ENCODE data around the gene BARHL1.

BARHL1 gene

GRCh38 chr9:132632413-132633129 is 50.2 kb downstream of the BARHL1 start:
- no peaks in the 10 kb centered on the region for H3K9me2 ChIP-seq (replicated peaks; ENCODE audit: insufficient read depth, low read length)
- no peak overlapping the region for H3K4me3 ChIP-seq (ENCODE audit: insufficient read depth, low read length, poor library complexity, severe bottlenecking)
- no peak overlapping the region for H2AFZ ChIP-seq (ENCODE audit: low read depth, low read length, severe bottlenecking)
- H4K20me1 ChIP-seq (ENCODE audit: low read depth, low read length): no peaks in the 10 kb centered on the region
- TF ChIP-seq EZH2phosphoT487 (conservative IDR thresholded peaks at IDR 0.05; ENCODE audit: low read length): no peak
- TF ChIP-seq CTCF (IDR thresholded peaks at IDR 0.05; ENCODE audit: insufficient read depth, low read length, poor library complexity, severe bottlenecking): no peak
- no peaks in the 10 kb centered on the region for H3F3A ChIP-seq (ENCODE audit: insufficient read depth)
- no peaks in the 10 kb centered on the region for H3K9me3 ChIP-seq (ENCODE audit: insufficient read depth, low read length)
- no peak overlapping the region for H3K27ac ChIP-seq (ENCODE audit: low read depth, low read length)
- H3K27me3 ChIP-seq (ENCODE audit: low read length): no peaks in the 10 kb centered on the region
- no peak overlapping the region for H3K4me2 ChIP-seq (ENCODE audit: low read depth, low read length, poor library complexity, severe bottlenecking)
- H3K36me3 ChIP-seq (ENCODE audit: low read length): no peaks in the 10 kb centered on the region
- no peaks in the 10 kb centered on the region for H3K79me2 ChIP-seq (ENCODE audit: insufficient read depth, low read length)
- H3K9ac ChIP-seq (ENCODE audit: low read length): no peak overlapping the region

- Histone ChIP-seq H3K9me2 (replicated peaks; ENCODE audit: insufficient read depth, low read length) (no peaks in the 10 kb centered on the region), H4K20me1 (ENCODE audit: low read depth, low read length) (no peaks in the 10 kb centered on the region), H3K4me2 (ENCODE audit: low read depth, low read length, poor library complexity, severe bottlenecking) (no peak overlapping the region), H2AFZ (ENCODE audit: low read depth, low read length, severe bottlenecking) (no peak overlapping the region), H3K27ac (ENCODE audit: low read depth, low read length) (no peak overlapping the region), H3K4me3 (ENCODE audit: insufficient read depth, low read length, poor library complexity, severe bottlenecking) (no peak overlapping the region), H3F3A (ENCODE audit: insufficient read depth) (no peaks in the 10 kb centered on the region), H3K79me2 (ENCODE audit: insufficient read depth, low read length) (no peaks in the 10 kb centered on the region), H3K36me3 (ENCODE audit: low read length) (no peaks in the 10 kb centered on the region), H3K9ac (ENCODE audit: low read length) (no peak overlapping the region), H3K27me3 (ENCODE audit: low read length) (no peaks in the 10 kb centered on the region), H3K9me3 (ENCODE audit: insufficient read depth, low read length) (no peaks in the 10 kb centered on the region)
- no peak for TF ChIP-seq CTCF (IDR thresholded peaks at IDR 0.05; ENCODE audit: insufficient read depth, low read length, poor library complexity, severe bottlenecking)
- TF ChIP-seq EZH2phosphoT487 (conservative IDR thresholded peaks at IDR 0.05; ENCODE audit: low read length): no peak
These were observed 51.9 kb downstream of the BARHL1 start for GRCh38 chr9:132634327-132634726.

- TF ChIP-seq EZH2phosphoT487 (conservative IDR thresholded peaks at IDR 0.05; ENCODE audit: low read length): no peak
- TF ChIP-seq CTCF (IDR thresholded peaks at IDR 0.05; ENCODE audit: insufficient read depth, low read length, poor library complexity, severe bottlenecking): no peak
- Histone ChIP-seq H3K9ac (ENCODE audit: low read length) (no peak overlapping the region), H3K27ac (ENCODE audit: low read depth, low read length) (no peak overlapping the region), H4K20me1 (ENCODE audit: low read depth, low read length) (no peaks in the 10 kb centered on the region), H3K4me3 (ENCODE audit: insufficient read depth, low read length, poor library complexity, severe bottlenecking) (no peak overlapping the region), H3K36me3 (ENCODE audit: low read length) (no peaks in the 10 kb centered on the region), H2AFZ (ENCODE audit: low read depth, low read length, severe bottlenecking) (no peak overlapping the region), H3K79me2 (ENCODE audit: insufficient read depth, low read length) (no peaks in the 10 kb centered on the region), H3K9me3 (ENCODE audit: insufficient read depth, low read length) (no peaks in the 10 kb centered on the region), H3F3A (ENCODE audit: insufficient read depth) (no peaks in the 10 kb centered on the region), H3K27me3 (ENCODE audit: low read length) (no peaks in the 10 kb centered on the region), H3K9me2 (replicated peaks; ENCODE audit: insufficient read depth, low read length) (no peaks in the 10 kb centered on the region), H3K4me2 (ENCODE audit: low read depth, low read length, poor library complexity, severe bottlenecking) (no peak overlapping the region)
These were observed 54.9 kb downstream of the BARHL1 start for GRCh38 chr9:132637351-132637750.

Data from SU-DHL-6 (cell line).